Endometrial microvascular endothelial cells (primary cell): ENCODE data around the gene TTC9B. TPM values are rescaled to one million over a fixed set of nuclear protein-coding genes. Genes with fewer than 3 reads are reported as not detected.

Experiments
- in situ Hi-C: cut with HindIII; loops from 2 replicates; pipeline ENCODE4 v1.10.0; 2017; ENCODE audit warnings: low sequenced_read_pairs, low pct_unique_long_range_greater_than_20kb; ENCODE audit errors: inconsistent ontology term
- total RNA-seq: library from RNA; depleted of rRNA; stranded (reverse); fragments of >200 nt; gene quantifications from one replicate; pipeline ENCODE4 v1.2.3, GENCODE V29; 2015; ENCODE audit errors: inconsistent ontology term

Gene TTC9B
- total RNA-seq, 1 donor from 2014 or later = not detected

DNA sequence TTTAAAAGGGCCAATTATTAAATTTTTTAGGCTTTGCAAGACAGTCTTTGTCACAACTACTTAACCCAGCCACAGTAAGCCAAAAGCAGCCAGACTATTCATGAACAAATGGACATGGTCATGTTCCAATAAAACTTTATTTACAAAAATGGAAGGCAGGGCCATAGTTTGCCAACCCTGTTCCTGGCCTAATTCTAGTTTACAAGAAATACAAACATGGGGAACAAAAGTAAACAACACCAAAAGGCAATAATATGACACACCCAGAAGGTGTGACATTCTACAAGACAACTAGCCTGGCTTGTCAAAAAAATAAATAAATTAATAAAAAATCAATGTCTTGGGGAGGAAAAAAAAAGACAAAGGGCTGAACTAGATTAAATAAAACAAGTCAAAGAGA, 33.1 kb upstream of the TTC9B start:
- in situ Hi-C loops = no loop called here

DNA sequence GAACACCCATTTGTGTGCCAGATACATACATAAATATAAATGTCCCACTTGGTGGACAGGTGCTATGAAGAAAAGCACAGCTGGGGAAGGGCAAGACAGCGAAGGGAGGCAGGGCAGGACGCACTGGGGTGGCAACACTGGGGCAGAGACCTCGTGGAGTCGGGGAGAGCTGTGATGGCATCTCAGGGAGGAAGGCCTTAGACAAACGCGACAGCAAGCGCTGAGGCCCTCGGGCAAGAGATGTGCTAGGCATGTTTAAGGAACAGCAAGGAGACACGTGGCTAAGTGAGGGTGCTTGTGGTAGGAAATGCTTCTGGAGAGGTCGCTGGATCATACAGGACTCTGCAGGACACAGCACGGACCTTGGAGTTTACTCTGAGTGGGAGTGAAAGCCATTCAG, 31.6 kb upstream of the TTC9B start:
- in situ Hi-C loops = no loop called here

DNA sequence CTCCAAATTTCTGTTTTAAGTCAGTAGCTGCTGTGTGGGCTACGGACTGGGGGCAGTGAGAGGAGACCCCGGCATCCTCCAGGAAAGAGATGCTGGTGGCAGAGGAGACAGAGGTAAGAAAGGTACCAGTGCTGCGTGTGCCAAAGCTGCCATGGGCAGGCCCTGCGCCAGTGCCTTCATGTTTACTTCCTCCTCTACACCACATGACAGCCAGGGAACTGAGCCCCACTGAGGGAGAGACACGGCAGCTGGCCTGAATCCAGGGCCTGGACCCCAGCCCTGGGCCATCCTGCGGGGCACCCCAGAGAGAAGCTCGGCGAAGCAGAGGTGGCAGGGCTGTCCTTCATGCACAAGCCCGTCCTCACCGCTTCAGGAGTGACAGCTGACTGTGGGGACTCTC, 31.0 kb upstream of the TTC9B start:
- in situ Hi-C loops = no loop called here

DNA sequence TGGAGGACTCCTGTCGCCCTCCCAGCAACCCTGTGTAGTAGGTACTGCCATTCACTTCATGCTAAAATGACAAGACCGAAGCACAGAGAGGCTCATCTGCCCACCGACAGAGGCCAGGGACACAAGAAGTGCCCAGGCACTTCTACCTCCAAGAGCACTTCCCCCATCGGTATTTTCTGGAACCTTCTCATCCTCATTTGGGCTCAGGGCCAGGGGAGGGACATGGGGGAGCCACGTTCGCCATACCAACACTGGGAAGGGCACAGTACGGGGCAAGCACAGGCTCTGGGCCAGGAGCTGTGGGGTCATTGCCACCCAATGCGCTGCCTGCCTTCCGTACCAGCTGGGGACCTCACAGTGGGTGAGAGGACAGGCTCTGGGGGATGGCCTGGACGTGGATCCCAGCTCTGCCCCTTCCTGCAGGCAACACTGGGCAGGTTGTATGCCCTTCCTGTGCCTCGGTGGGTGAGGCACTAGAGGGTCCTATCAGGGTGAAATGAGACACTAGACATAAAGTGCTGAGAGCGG, 29.6 kb upstream of the TTC9B start:
- in situ Hi-C loops = no loop called here

DNA sequence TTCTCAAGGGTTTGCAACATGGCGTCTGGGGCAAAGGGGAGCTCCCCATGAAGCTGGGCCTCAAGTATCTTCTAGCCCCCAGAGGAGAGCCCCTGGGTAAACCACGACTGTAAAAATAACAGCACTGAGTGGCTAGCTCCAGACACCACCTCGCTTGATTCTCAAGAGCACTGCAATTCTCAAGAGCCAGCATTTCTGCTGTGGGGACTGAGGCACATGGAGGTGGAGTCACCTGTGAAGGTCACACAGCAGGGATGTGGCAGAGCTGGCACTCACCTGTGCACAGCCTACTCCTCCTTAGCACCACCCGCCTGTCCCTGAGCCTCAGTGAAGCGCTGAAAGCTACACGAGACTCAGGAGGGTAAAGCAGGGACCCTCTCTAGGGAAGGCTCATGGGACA, 29.0 kb upstream of the TTC9B start:
- in situ Hi-C loops = no loop called here

DNA sequence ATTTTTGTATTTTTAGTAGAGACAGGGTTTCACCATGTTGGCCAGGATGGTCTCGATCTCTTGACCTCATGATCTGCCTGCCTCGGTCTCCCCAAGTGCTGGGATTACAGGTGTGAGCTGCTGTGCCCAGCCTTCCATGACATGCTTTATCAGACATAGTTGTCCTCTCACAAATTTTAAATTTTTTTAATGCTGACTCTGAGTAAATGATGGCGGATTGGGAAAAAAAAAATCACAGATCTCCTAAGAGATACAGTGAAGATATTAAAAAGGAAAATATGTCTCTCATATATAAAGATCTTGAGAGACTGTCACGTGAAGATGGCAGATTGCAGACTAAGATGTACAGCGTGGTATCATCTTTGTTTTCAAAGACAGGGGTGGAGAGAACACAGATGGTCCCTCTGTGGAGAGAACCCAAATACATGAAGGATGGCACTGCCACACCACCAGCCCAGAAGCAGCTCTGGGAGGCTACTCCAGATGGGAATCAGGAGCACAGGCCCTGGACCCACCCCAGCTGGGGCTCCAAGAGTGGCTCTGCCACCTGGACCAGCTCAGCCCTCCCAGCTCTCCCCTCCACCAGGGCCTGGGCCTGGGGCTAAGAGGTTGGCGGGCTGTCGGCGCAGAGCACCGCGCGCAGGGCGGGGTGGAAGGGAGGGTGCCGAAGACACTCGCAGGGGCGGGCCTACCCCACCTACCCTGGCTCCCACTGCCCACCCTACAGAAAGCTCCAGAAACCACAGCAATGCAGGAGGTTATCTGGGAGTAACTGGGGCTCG, 28.3 kb upstream of the TTC9B start:
- in situ Hi-C loops = no loop called here

DNA sequence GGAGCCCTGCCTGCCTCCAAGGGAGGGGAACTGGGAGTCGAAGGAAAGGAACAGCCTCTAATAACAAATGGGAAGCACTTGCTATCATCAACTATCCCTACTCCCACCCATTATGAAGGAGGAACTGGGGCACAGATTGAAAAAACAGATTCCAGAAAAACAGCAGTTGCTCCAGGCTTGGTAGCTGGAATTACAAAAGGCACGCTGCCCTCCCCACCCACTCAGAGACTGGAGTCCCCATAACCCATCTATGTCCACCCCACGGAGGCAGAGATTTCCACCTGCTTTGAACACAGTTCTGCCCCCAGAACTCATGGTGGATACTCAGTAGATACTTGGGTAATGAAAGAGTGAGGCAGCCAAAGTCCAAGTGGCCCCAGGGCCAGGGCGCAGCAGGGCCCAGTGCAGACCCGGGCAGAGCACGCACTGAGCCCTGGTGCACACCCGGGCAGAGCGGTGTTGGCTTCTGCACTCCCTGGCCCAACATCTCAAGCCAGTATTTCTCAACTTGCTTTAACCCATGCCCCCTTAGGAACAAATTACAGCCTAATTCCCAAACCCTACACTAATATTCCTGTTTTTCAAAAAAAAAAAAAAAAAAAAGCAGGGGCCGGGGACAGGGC, 27.4 kb upstream of the TTC9B start:
- in situ Hi-C loops = no loop called here

DNA sequence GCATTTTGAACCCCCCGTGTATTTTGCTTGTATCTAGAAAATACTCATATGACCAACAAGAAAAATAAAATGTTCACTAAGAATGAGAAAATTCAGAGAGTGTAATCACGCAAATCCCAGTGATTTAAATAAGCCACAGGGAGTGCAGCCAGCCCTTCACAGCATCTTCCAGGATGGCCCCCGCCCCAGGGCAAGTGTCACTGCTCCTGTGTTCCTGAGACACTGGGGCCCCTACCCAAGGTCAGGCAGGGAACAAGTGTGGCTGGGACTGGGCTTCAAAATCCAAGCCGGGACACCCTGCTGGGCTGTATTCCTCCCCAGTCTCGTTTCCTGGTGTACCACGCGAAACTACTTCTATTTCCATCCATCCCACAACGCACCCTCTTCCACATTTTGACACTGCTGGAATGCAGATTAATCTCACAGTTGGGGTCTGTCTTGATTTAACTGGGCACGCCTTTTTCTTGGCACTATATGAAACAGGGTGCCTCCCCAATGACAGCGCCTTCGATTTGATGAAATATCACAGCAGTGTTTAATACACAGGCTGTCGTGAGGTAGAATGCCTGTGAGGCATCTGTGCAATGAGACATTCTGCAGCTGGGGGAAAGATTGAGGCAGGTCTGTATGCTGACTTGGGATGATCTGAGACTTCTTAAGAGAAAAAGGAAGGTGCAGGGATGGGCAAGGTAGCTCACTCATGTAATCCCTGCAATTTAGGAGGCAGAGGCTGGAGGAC, 26.6 kb upstream of the TTC9B start:
- in situ Hi-C loops = no loop called here

DNA sequence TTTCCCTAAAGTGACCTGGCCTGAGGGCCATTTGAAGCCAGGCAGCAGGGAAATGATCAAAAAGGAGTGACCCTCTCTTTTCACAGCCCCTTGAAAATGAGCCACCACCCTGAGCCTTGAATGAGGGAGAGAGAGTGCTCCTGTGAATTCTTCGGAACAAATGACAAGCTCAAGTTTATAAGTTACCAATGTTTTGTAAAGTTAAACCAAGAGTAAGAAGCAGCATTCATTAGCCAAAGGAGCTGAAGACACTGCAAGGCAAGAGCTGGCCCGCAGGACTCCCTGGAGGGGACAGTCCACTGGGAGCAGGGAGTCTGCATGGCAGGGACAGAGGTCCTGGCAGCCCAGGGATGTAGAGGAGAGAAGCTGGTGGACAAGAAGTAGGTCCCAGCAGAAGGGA, 25.0 kb upstream of the TTC9B start:
- in situ Hi-C loops = no loop called here

DNA sequence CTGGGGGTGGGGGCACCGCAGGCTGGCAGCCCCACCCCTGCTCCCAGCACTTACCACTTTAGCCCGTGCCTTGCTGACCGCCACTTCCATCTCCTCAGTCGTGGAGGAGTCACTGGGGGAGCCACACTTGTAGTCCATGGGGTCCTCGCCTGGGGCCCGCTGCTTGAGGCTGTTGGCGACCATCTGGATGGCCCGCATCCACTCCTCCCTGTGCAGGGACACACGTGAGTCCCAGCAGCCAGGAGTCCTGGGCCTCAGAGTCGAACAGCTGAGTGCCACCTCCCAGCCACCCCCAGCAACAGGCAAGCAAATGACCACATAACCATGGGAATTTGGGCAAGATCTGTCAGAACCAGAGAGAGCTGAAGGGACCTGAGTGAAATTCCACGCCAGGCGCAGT, 24.3 kb upstream of the TTC9B start:
- in situ Hi-C loops = no loop called here

DNA sequence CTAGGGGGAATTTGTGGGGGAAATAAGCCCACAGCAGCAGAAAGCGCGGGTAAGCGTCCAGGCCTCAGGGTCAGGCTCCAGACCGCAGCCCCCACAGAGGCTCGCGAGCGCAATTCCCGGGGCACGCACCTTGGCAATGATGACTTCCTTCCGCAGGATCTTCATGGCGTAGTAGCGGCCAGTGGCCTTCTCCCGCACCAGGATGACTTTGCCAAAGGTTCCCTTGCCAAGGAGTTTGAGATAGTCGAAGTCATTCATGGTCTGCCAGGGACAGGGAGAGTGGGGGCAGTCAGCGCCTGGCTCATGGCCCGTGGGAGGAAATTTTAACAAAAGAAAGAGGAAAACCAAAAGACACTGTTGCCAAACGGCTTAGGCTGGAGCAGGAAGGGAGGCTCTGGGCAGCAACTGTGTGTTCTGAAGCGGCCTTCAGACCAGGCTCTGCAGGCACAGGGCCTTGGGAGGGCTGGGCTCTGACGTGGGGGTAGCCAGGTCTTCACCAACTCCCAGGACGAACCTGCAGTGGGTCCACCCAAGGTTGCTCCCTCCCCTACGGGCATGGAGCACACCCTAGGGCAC, 23.7 kb upstream of the TTC9B start:
- in situ Hi-C loops = no loop called here

DNA sequence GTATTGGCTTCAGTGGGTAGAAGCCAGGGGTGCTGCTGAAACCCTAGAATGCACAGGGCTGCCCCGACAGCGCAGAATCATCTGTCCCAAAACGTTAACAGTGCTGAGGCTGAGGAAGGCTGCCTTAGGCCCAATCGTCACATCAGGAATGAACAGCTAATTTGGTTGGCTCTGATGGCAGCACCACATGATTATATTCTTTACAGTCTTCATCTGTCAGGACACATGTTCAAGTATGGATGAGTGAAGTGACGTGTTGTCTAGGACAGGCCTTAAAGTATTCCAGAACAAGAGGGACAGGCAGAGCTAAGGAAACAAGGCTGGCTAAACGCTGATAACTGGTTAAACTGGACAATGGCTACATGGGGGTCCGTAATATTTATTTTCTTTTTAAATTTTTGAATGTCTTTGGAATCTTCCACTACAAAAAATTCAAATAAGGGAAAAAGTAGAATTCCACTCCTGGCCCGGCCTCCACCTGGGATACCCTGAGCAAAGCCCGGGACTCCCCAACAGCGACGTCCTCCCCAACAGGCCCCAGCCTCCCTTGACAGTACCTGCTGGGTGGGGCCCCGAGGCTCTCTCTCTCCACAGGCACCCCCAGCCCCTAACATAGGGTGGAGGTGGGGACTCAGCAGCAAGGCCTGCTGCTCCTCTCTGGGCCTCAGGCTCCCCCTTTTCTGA, 23.1 kb upstream of the TTC9B start:
- in situ Hi-C loops = no loop called here

DNA sequence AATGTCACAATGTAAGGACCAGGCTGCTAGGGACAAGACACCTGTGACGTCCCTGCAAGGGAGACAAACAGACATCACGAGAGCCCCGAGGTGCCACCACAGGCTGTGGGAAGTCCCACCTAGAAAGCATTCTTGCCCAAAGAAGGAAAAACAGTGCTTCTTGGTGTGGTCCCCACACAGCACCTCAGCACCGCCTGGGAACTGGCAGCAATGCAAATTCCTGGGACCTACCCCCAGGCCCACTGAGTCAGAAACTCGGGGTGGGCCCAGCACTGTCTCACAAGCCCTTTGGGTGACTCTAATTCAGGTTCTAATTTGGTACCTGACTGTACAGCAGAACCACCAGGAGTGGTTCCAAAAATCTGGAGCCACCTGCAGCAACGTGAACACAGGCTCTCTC, 22.1 kb upstream of the TTC9B start:
- in situ Hi-C loops = no loop called here

DNA sequence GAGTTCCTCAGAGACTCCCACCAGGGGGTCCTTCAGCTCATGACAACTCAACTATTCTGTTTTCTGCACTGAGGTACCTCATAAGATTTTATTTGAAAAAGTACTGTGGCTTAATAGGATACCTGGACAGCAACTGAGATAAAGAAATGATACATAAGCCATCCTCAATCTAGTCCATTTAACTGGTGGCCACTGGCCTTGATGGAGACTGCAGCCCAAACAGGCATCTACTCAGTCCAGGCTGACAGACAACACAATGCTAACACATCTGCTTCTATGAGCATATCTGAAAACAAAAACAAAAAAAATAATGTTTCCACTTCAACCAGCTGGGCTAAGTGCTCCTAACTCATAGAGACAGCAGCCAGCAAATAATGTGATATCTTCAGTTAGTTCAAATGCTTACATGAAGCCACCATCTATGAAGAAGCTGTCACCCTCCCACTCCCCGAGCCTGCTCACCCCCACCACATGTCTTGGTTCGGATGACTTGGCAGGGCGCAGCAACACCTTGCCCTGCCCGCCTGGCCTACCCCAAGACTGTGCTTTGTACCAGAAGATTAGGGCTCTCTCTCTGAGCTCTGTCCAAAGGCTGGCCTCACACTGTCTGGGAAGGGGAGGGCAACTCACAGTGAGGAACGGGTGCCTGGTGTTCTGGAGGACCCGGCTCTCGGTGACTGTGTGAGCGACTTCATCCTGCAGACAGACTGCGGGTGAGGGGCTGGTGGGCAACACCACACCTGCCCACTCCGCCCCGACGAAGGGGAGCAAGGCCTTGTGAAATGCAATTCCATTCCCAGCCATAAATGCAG, 21.4 kb upstream of the TTC9B start:
- in situ Hi-C loops = no loop called here

DNA sequence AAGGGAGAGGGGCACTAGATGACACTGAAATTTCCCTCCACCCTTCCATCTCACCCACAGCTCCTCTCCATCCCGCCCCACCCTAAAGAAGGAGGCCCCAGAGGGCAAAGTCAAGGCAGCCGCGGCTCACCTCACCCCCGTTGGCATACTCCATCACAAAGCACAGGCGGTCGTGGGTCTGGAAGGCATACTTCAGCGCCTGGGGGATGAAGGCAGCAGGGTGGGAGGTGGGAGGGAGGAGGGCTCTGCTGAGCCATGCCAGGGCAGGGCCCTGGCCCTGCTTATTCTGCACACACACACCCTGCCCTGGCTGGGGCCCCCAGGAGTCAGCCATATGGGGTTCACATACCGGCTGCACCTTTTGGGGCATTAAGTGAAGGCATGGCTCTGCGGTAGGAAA, 20.6 kb upstream of the TTC9B start:
- in situ Hi-C loops = no loop called here

DNA sequence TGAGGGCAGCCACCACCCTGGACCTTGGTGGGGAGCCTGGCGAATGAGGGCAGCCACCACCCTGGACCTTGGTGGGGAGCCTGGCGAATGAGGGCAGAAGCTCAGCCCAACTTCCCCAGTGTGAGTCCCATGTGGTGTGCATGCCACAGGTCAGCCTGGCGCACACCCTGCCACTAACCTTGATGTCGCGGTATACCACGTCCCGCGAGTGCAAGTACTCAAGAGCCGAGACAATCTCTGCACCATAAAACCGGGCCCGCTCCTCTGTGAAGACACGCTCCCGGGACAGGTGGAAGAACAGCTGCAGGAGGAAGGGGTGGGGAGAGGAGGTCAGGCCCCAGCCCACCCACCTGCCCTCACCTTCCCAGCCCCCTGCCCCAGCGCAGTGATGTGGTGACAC, 19.6 kb upstream of the TTC9B start:
- in situ Hi-C loops = no loop called here

DNA sequence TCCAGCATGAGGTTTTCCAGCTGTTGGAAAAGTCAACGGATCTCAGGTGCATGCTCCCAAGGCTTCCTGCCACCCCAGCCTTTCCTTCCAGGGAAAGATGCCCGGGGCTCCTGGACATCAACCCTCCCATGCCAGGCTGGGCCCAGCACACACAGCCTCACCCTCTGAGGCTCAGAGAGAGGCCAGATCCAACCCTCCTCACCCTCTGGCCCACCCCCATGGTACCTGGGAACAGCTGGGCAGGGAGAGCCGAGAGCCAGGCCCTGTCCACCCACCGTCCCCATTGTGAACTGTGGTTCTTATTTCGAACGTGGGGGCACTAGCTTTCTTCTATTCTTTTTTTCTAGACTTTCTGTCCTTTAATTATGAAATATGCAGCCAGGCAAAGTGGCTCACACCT, 18.2 kb upstream of the TTC9B start:
- in situ Hi-C loops = no loop called here

DNA sequence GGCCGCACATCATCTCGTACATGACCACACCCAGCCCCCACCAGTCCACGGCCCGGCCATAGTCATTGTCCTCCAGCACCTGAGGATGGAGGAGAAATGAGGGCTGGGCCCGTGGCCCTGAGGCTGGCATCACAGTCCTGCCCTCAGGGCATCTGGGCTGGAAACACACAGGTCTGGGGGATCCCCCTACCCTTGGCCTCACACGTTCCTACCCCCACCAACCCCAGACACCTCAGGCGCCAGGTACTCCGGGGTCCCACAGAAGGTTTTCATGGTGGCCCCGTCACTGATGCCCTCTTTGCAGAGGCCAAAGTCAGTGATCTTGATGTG, 17.8 kb upstream of the TTC9B start:
- in situ Hi-C loops = no loop called here
